DMS53 (cell line): Measurements from ENCODE around the gene TNRC6B.
"Not testable (repeated sequence)": the region's sequence is repeated elsewhere in the genome, so short reads cannot be mapped to it uniquely, and the experiment has no call there.

ENCODE experiments used
- DNase-seq: peaks from one replicate; lab custom pipeline; 2025; lab: John Stamatoyannopoulos, UW

TNRC6B gene

GRCh38 chr22:40183029-40183581 is 5.4 kb downstream of the TNRC6B start:
- peak; percentile 8 for DNase-seq

GRCh38 chr22:40183603-40184002 is 5.9 kb downstream of the TNRC6B start:
- not testable (repeated sequence) for DNase-seq

- no peak for DNase-seq
Measured at GRCh38 chr22:40187389-40187788, 9.7 kb downstream of the TNRC6B start.

GRCh38 chr22:40189997-40190396 is 12.3 kb downstream of the TNRC6B start:
- DNase-seq = no peak

- DNase-seq = no peak
Measured at GRCh38 chr22:40190501-40190900, 12.8 kb downstream of the TNRC6B start.

- peak; percentile 63 for DNase-seq
Measured at GRCh38 chr22:40193429-40194421, 16.0 kb downstream of the TNRC6B start.

- DNase-seq = no peak
Measured at GRCh38 chr22:40194656-40195055, 16.9 kb downstream of the TNRC6B start.

- no peak for DNase-seq
Measured at GRCh38 chr22:40196628-40197360, 19.1 kb downstream of the TNRC6B start.

GRCh38 chr22:40197421-40197820 is 19.7 kb downstream of the TNRC6B start:
- not testable (repeated sequence) for DNase-seq

- no peak for DNase-seq
Measured at GRCh38 chr22:40198733-40199132, 21.0 kb downstream of the TNRC6B start.

GRCh38 chr22:40199223-40199622 is 21.5 kb downstream of the TNRC6B start:
- no peak for DNase-seq

GRCh38 chr22:40199852-40200251 is 22.1 kb downstream of the TNRC6B start:
- DNase-seq = no peak

GRCh38 chr22:40200795-40201530 is 23.2 kb downstream of the TNRC6B start:
- no peak for DNase-seq

GRCh38 chr22:40202225-40202944 is 24.7 kb downstream of the TNRC6B start:
- peak; percentile 4 for DNase-seq

GRCh38 chr22:40203572-40203971 is 25.8 kb downstream of the TNRC6B start:
- peak; percentile 11 for DNase-seq

- DNase-seq = no peak
Measured at GRCh38 chr22:40204321-40205116, 26.8 kb downstream of the TNRC6B start.

GRCh38 chr22:40206561-40206960 is 28.8 kb downstream of the TNRC6B start:
- no peak for DNase-seq

- no peak for DNase-seq
Measured at GRCh38 chr22:40210818-40211217, 33.1 kb downstream of the TNRC6B start.

GRCh38 chr22:40211476-40212054 is 33.8 kb downstream of the TNRC6B start:
- no peak for DNase-seq

GRCh38 chr22:40212121-40212520 is 34.4 kb downstream of the TNRC6B start:
- DNase-seq = no peak
